Left colon (tissue), 2 donors: ENCODE results near the gene AKAP6. TPM values are rescaled to one million over a fixed set of nuclear protein-coding genes. Genes with fewer than 3 reads are reported as not detected.
A peak's percentile ranks its signal among the peaks of the same experiment; 100 is the strongest.

Experiments used
- ATAC-seq: fragments of 200-7000 bp; cut with Tn5 transposase; one replicate; pipeline ENCODE4 v1.9.1; 2020; ENCODE audit warnings: mild to moderate bottlenecking, moderate library complexity
- DNase-seq, 2 donors: peaks; one replicate each; pipeline ENCODE4 v3.0.0-alpha.2; 2020
- intact Hi-C, 2 donors: fragments of 100-400 bp; cut with DNase I in 1 of 2; cut with micrococcal nuclease in 1 of 2; formaldehyde crosslinking; loops; one replicate each; pipeline versions ENCODE4 v1.11.2 to v1.14.0; 2022; cut with DNase I, micrococcal nuclease
- total RNA-seq, 2 donors: library from RNA; stranded (reverse); fragmentation: NEBNext Ultra II Directional; extraction: Animal tissue kit (Norgen Biotek cat#: 25700); gene quantifications; one replicate each; pipeline ENCODE4 v1.2.1, GENCODE V29; 2021
- donor health status: DM: no; HTN: no; CAD: no.
- donor health status: DM: yes; HTN: yes; CAD: no.

Gene AKAP6
- total RNA-seq, 2 donors from 2014 or later: 3.4 to 7.6 TPM

DNA sequence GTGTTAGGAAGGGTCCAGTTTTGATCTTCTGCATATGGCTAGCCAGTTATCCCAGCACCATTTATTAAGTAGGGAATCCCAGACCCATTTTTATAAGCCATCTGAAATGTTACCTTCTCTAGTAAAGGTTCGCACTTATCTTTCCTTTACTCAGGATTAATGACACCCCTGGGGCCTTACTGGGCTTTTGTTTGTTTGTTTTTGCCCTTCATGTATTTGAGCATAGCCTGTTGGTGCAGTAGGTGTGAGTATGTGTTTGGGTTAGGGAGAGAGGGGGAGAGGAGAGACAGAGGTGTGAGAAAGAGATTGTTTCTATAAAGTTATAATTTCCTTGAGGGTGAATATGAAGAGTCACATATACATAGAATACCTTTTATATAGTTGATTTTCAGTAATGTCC lies 96.9 kb downstream of the AKAP6 start:
- DNase-seq (no peak), ATAC-seq (no peak)
- intact Hi-C loops: no loop called here

DNA sequence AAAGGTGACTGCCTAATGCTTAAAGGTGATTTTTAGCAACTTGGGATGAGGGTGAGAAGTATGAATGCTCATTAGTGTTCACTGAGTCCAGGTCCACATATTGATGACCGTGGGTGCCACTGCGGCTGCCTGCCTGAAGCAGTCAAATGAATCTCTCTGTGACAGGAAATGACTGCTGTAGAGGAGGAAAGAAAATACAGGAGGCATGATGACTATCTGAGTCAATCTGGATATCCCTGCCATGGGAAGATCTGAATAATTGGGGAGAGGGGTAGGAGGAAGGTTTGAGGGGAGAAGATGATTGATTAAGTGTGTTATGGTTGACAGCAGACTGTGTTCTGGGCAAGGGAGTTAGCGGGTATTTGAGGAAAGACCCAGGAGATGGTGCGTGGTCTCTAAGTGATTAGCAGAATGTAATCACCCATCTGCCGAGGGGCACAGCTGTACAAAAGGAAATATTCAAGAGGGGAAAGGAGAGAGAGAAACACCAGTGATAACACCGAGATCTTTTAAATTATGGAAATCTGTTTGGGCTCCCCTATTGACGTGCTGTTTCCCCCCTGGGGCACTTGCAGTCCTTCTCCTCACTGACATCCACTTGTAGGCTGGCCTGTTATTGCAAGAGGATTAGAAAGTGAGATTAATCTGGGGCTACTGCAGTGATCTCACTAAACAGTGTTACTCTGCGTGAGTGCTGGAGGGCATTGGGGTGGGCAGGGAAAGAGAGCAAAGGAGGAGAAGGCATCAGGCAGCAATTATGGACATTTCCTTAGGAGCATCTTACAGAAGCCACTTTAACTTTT lies 97.7 kb downstream of the AKAP6 start:
- no peak for ATAC-seq
- intact Hi-C loops: no loop called here
- DNase-seq: no peak

DNA sequence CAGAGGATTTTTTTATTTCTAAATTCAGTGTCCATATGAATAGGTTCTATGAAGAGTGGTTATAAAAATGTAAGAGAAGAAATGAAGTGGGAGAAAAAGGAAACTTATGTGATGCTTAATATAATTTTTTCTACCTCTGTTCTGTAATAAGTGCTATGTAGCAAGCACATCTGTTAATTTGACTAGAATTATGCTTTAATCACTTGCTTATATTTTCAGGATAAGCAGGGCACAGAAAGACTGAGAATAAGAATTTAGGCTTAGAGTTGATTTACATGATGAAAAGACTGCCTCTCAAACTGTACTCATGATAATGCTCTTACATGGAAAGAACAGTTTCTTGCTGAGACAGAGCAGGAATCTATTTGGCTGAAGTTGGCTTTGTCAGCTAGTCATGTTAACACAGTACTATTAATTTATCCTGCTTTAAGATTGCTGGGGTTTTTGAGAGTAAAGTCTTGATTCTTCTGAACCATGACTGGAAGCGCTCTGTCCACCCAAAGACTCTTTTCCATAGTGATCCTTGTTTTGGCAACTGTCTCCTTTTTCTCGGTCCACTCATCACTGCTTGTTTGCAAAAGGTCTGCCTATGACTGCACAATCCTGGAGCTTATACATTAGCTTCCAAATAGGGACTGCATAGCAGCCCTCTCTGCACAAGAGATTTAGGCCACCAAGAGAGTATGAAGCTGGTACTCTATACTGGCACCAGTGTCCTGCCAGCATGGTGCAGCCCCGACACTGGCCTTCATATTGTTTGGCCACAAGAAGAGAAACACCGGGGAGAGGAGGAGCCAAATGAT lies 98.8 kb downstream of the AKAP6 start:
- ATAC-seq: no peak
- no peak for DNase-seq
- intact Hi-C loops: no loop called here

DNA sequence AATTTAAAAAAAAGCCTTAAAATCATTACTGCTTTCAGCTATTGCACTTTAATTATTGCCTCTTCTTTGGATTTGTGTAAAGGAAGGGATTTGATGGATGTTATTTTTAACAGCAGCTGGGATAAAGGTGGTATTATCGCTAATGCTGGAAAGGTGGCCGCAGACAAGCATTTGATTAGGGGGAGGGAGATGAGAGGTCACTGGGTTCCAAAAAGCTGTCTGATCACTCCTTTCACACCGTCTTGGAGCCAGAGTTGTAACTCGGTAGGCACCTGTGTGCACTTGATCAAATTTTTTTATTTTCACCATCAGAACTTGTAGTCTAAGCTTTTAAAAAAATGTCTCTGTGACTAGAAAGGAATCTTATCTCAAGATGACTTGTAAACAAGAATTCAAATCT lies 99.8 kb downstream of the AKAP6 start:
- DNase-seq (no peak), ATAC-seq (no peak)
- intact Hi-C loops: no loop called here

DNA sequence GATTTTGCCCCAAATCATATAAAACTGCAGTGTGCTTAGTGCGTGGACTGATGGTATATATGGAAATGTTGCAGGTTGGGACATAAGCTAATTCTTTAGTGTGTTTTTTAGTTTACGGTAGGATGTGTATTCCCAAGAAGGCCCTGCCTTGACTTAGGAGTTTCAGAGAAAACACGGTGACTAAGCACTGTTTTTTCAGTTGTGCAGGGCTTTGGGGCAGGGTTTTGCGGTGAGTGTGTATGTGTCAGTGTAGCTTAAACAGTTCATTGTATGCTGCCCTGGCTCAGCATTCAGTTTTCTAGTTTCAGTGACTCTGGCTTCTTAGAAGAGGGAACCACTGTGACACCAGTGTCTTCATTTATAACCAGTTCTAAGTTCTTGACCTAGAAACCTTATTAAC lies 101.2 kb downstream of the AKAP6 start:
- intact Hi-C loops: no loop called here
- no peak for DNase-seq
- no peak for ATAC-seq

DNA sequence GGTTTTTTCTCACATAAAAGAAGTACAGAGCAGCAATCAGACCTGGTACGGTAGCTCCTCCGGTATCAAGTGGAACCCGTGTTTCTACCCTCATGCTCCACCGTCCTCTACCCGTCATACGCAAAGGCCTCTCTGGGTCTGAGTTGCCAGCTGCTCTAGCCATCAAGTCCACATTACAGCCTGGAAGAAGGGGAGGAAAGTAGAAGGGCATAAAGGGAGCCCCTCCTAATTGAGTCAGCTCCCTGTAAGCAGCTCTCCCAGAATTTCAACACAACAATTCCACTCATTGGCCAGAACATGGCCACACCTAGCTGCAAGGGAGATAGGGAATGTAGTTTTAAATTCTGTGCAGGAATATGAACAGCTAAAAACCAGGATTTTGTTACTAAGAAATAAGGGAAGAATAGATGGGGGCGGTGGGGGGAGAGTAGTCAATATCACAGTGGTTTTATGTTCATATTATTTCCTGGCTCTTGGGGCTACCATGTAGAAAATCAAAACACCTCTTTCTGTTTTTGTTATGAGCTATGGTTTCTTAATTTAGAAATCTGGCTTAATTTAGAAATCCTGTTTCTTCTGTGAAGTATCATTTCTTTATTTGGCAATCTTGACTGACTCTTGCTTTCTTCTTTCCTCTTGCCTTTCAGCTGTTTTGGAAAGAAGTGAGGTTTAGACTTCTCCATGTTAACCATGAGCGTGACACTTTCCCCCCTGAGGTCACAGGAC lies 103.9 kb downstream of the AKAP6 start:
- DNase-seq: no peak
- intact Hi-C loops: no loop called here
- no peak for ATAC-seq

DNA sequence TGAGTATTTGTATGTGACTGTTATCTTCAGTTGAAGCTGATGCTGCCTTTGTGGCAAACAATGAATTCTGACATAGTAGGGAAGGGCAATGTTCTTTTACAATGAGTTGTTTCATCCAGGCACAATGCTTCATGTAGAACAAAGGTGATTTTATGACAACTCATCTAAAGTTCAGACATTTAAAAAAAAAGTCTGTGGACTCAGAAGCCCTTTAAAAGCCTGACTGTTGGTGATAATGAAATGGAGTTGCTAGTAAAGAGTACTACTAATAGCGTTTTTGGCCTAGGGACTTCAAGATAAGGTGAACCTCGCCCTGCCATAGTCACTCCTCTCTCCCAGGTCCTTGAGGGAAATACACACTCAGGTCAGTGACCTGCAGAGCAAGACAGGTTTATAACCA lies 105.1 kb downstream of the AKAP6 start:
- peak in 1 of 2 donors; percentile 9 for DNase-seq
- intact Hi-C loops: no loop called here
- peak; percentile 95 for ATAC-seq

DNA sequence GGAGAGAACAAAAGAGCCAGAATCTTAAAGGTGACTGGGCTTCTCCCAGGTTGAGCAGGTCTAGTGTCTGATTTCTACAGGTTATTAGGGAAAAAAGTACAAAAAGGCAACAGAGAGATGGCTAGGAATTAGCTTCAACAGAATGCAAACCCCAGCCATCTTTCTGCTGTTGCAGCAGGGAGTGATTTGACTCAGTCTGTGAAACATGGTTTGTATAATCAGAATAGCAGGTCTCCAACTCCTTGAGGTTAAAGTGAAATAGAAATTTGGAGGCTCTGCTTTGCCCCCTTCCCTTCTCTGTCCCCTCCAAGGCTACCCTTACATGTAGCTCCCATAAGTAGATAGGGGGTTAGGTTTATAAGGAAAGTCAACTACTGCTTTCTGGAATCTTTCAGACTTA lies 105.8 kb downstream of the AKAP6 start:
- no peak for ATAC-seq
- intact Hi-C loops: no loop called here
- no peak for DNase-seq

DNA sequence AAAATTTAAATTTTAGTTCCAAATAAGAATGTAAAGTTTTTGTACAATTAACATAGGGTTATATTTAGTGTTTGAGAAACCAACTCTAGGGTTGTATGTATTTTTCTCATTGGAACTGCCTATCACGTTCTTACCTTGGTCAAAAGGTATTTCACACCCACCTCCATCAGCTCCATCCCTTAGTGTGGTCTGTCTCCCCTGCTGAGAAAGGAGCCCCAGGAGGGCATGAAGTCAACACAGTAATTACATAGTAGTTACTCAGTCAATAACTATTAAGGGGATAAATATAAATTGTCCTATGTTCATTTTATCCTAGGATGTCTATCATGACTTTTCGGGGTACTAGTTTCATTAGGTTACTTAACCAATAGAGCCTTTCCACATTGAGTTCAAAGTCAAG lies 106.3 kb downstream of the AKAP6 start:
- no peak for ATAC-seq
- intact Hi-C loops: no loop called here
- no peak for DNase-seq

DNA sequence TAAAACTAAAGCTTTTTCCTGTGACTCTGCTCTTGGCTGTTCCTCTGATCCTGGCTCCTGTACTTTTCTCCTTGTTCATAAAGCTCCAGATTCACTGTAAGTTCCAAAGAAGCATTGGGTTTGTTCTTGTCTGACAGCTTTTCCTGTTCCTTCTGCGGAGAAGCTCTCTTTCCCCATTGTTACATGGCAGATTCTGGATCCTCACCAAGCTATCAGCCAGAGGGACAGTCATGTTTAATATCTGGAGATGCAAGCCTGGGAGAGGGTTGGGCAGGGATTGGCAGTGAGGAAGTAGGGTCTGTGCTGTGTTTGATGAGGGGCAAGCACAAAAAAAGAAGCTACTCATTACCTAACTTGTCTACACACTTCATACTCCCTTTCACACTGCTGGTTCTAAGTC lies 107.9 kb downstream of the AKAP6 start:
- intact Hi-C loops: no loop called here
- DNase-seq (no peak), ATAC-seq (no peak)

DNA sequence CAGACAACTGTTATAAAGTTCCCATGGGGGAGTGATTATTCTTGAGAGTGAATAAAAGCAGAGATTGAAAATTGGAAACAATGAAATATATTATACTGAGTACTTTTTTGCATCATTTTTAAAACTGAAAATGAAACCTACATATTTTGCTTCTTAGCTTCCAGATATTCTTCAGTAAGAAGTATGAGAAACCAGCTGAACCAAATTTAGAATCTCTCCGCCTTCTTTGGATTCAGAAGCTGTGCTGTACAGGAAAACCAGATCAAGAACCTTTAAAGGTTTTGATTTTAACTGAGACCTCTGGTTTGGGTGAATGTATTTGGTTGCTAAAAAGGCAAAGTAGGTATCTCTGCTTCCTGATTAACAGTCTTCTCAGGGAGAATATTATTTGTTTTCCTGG lies 109.4 kb downstream of the AKAP6 start:
- ATAC-seq (no peak), DNase-seq (no peak)
- intact Hi-C loops: no loop called here

DNA sequence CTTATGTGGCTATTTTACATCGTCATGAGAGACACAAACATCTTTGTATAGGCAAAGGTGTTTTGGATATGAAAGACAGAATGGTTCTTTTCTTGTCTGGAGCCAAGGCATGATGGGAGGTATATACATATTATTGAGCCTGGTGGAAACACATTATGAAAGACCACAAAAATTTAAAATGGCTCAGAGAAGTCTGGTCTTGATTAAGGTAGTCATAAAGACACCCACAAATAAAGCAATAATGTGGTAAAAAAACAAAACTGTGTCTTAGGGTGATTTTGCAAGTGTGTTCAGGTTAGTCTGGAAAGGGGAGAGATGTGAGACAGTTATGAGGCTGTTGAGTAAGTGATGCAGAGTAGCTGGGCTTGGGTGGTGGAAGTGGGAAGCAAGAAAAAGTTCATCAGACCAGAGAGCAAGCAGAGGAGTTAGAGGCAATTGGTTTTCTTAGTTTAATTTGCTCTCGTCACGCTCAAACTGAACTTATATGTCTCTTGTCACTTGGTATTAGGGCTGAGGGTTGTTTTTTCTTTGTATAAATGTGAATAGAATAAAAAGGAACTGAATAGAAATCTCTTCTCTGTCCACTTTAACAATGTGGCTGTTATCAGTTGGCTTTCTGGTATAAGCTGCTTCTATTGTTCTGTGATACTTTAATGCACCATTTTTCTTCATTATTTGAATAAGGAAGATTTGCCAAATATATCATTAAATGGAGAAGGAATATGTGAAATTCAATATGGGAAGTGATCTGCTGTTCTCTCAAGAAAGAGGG lies 115.0 kb downstream of the AKAP6 start:
- intact Hi-C loops: no loop called here
- no peak for ATAC-seq
- DNase-seq: no peak

DNA sequence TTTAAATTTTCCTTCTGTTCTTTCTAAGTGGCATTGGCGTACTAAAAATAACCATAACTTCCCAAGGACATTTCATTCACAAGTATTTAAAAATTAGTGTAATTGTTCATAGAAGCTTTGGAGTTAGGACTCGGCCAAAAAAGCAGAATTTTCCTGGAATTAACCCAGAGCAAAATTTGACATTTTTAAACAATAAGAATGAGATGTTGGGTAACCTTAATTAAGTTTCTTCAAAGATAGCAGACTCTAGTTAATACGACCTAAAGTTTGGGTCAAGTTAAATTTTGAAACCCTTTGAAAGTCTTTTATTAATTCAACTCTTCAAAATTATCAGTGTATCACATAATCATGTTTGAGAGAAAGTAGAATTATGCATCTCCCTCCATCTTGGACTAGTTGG lies 118.3 kb downstream of the AKAP6 start:
- DNase-seq (no peak), ATAC-seq (no peak)
- intact Hi-C loops: no loop called here

DNA sequence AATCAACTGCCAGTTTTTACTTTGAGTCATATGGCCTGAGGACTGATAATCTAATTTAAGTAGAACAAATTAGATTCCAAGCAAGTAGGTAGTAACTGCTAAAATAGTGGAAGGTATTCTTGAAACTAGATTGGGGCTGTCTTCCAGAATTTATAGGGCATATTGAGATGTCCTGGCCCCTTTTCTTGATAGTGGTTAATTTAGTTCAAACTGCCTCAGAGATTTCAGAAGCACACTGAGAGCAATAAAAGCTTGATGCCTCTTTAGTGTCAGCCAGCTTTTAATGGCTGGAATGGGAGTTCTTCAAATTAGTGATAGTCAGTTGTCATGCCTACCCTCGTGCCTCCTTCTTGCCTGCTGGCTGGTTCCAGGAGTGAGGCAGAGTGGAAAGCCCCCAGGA lies 120.5 kb downstream of the AKAP6 start:
- intact Hi-C loops: no loop called here
- no peak for DNase-seq
- ATAC-seq: no peak

DNA sequence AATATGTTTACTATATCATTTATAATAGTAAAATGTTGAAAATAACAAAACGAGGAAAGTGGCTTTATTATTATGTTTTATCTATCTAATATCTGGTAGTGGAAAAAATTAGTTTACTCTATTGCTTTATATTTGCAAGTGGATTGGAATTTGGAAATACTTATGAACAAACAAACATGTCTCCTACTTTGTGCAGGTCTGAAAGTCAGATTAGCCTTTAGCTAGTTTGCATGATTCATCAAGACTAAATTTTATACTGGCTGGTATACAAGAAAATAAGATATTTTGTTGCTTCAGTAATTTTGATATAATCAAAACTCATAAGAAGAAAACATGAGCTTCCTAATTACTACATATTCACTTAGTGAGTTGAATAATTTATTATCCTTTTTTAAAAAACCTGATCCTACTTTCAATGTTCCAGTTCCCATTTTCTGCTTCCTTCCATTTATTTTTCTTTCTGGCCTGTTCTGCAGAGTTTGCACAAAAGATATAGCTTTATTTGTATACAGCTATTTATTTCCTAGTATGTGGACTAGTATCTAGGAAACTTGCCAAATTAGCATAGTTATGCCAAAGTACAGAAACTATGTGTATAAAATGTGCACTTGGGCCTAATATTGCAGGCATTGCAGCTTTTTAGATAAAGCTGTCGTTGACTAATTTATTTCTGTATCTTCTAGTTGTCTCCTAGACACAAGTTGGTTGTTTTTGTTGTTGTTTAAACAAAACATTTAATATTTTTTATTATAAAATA lies 122.0 kb downstream of the AKAP6 start:
- ATAC-seq (no peak), DNase-seq (no peak)
- intact Hi-C loops: no loop called here

DNA sequence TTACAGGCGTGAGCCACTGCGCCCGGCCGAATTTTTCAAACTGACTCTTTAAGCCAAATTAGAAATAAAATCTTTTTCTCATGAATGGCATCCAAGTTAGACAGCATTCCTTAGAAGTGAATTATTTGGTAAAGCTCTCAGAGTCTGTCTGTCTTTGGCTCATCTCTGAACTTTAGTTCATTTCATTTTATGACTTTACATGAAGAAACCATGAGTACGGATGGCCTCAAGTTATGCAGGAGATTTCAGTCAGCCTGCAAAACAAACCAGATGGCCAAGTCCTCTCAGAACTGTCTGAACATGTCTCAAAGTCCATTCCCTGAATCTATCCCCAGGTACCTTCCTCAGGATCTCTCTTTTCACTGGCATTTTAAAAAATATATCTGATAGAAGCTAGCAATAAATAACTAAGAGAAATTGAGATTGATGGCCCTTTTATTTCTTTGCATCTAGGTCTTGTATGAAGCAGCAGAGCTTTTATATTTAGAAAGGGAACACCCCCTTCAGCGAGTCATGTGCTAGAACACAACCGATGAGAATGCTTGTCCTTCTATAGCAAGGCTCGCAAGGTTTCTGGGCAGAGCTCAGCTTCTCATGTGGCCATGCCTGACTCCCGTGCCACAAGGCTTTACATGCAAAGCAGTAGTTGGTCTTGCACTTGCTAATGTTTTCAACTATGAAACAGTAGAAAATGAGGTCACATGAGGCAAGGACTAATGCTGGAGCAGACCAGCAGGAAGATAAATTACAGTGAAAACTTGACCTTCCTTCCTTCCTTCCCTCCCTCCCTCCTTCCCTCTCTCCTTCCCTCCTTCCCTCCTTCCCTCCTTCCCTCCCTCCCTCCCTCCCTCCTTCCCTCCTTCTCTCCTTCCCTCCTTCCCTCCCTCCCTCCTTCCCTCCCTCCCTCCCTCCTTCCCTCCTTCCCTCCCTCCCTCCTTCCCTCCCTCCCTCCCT lies 125.0 kb downstream of the AKAP6 start:
- DNase-seq (no peak), ATAC-seq (no peak)
- intact Hi-C loops: no loop called here

DNA sequence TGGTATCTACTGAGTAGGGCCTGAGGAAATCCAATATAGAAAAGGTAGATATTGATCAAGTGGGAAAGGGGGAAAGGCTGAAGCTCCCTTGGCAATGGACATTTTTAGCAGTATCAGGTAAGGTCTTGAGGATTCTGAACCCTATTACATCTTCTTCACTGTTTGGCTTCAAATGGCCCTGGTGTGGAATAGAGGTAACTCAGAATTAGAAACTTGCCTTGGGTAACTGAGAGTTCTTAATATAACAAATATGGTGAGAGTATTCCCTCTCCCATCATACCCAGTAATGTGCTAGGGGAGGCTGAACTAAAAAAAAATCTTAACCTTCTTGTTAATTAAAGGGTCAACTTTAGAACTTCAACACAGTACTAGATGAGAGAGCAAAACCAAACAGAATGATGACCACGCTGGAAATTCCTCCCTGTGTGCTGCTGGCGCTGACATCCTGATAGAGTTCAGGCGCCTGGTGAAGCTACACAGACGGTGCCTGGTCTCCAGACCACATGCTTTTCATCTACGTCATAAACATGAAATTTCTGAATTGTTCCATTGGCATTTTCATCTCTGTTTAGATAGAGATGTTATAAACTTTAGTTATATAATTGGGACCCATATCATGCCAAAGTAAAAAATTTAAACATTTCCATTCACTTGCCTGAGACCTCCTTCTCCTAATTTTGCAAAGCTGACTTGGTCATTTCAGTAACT lies 128.3 kb downstream of the AKAP6 start:
- intact Hi-C loops: no loop called here
- DNase-seq (peak in 1 of 2 donors; percentile 55), ATAC-seq (no peak)
